Activated T-cell treated with anti-CD3 and anti-CD28 coated beads, Interleukin-2, amount 50 U/mL, for 4 hours (primary cell): ENCODE data around the gene CLDN4. TPM values are rescaled to one million over a fixed set of nuclear protein-coding genes. Genes with fewer than 3 reads are reported as not detected.
A peak's percentile ranks its signal among the peaks of the same experiment; 100 is the strongest.
"Not testable (repeated sequence)": the region's sequence is repeated elsewhere in the genome, so short reads cannot be mapped to it uniquely, and the experiment has no call there.

ENCODE experiments used
- ATAC-seq, 2 donors: fragments of 200-7000 bp; cut with Tn5 transposase; one replicate each; pipeline ENCODE4 v1.10.0; 2021
- DNase-seq: peaks from one replicate; pipeline ENCODE4 v3.0.0-alpha.2; 2020
- H3K27me3 Mint-ChIP-seq: one replicate; pipeline ENCODE4 v1.8.0; 2021; ENCODE audit warnings: low read depth, mixed read lengths
- H3K36me3 Mint-ChIP-seq: one replicate; pipeline ENCODE4 v1.8.0; 2022; ENCODE audit warnings: mixed read lengths; ENCODE audit not compliant: insufficient read depth
- H3K4me1 Mint-ChIP-seq: one replicate; pipeline ENCODE4 v1.8.0; 2021; ENCODE audit warnings: low read depth, mixed read lengths
- H3K4me3 Mint-ChIP-seq: one replicate; pipeline ENCODE4 v1.8.0; 2021; ENCODE audit warnings: mild to moderate bottlenecking, moderate library complexity, mixed read lengths
- H3K9me3 Mint-ChIP-seq: one replicate; pipeline ENCODE4 v1.8.0; 2021; ENCODE audit warnings: mixed read lengths
- total RNA-seq, 3 donors: library from RNA; stranded (reverse); gene quantifications; one replicate each; pipeline ENCODE4 v1.2.1, GENCODE V29; 2021

CLDN4 gene
- total RNA-seq, 3 donors from 2014 or later: 0.24 to 0.56 (median 0.32) TPM

DNA sequence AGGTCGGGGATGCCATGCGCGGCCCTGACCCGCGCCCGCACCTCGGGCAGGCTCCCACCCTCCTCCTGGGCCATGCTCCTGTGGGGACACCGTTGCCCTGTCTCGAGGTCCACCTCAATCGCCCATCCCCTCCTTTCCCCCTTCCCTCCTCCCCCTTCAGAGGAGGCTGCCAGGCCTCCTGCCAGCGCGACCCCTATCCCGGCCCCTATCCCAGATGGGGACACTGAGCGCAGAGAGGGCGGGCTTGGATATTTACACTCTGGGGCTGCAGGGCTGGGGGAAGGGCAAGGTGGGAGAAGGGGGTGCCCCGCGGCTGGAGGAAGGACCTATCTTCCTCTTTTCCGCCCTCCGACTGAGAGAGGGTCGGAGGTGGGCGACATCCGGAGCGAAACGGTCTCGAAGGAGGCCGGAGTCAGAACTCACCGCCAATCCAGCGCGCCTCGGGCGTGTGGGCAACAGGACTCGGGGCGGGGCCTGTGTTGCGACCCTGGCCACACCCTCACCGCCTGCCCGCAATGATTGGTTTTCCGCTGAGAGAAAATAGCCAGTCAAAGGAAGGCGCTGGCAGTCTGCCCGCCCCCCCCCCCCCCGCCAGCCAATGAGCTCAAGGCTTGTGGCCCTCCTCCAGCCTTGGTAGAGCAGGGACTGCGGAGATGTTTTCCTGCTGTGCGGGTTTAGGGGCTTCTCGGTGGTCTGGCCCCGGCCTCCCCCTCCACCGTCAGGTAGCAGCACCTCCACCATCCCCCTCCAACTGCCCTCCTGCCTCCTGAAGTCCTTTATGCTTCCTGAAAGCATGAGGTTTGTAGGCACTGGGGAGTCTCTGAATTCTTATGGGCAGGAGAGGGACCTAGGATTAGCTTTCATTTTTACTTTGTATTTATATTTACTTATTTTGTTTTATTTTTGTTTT lies 11.5 kb downstream of the CLDN4 start, which contains the start of gene METTL27:
Gene METTL27 (minus strand): TSS at position 450 of the 910 bp plus-strand sequence. CDS start 376 bp downstream, at position 74.
- Mint-ChIP-seq H3K9me3 (no peaks in the 10 kb centered on the region), H3K4me3 (peak within 1 kb of the TSS; percentile 80), H3K36me3 (no peaks in the 10 kb centered on the region), H3K4me1 (peaks cover 11% of the 10 kb centered on the region), H3K27me3 (no peaks in the 10 kb centered on the region)
- DNase-seq (peak; percentile 85), ATAC-seq (peak; percentile 100)

DNA sequence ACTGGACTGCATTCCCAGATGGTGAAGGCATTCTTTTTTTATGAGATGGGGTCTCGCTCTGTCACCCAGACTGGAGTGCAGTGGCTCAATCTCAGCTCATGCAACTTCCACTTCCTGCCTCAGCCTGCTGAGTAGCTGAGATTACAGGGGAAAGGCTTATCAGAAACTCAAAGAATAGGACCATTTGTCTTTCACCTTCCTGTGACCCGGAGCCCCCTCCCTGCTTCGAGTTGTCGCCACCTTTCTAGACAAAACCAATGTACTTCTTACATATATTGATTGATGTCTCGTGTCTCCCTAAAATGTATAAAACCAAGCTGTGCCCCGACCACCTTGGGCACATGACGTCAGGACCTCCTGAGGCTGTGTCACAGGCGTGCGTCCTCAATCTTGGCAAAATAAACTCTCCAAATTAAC lies 13.3 kb downstream of the CLDN4 start:
- Mint-ChIP-seq H3K4me1 (peaks cover 11% of the 10 kb centered on the region), H3K36me3 (no peaks in the 10 kb centered on the region), H3K4me3 (no peak overlapping the region), H3K27me3 (no peaks in the 10 kb centered on the region), H3K9me3 (no peaks in the 10 kb centered on the region)
- ATAC-seq: no peak
- no peak for DNase-seq

DNA sequence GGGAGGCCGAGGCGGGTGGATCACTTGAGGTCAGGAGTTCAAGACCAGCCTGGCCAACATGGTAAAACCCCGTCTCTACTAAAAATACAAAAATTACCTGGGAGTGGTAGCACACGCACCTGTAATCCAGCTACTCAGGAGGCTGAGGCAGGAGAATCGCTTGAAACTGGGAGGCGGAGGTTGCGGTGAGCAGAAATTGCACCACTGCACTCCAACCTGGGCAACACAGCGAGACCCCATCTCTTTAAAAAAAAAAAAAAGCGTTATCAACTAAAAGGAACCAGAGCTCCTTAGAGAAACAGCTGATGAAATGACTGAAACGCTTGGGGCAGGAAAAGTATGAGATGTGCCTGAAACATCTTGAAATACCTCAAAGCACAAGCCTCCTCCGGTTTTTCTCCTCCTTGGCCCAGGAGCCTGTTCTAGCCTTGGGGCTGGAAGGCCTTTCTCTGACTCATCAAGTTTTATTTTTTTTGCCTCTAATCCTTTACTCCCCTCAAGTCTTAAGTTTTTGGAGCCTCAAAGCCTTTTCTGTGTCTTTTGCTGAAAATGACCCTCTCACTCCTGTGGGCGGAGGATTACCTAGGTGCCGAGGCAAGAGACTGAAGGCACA lies 14.2 kb downstream of the CLDN4 start:
- H3K4me3 Mint-ChIP-seq: no peak overlapping the region
- H3K9me3 Mint-ChIP-seq: no peaks in the 10 kb centered on the region
- no peak for DNase-seq
- no peaks in the 10 kb centered on the region for H3K36me3 Mint-ChIP-seq
- ATAC-seq: no peak
- H3K4me1 Mint-ChIP-seq: peaks cover 11% of the 10 kb centered on the region
- no peaks in the 10 kb centered on the region for H3K27me3 Mint-ChIP-seq

DNA sequence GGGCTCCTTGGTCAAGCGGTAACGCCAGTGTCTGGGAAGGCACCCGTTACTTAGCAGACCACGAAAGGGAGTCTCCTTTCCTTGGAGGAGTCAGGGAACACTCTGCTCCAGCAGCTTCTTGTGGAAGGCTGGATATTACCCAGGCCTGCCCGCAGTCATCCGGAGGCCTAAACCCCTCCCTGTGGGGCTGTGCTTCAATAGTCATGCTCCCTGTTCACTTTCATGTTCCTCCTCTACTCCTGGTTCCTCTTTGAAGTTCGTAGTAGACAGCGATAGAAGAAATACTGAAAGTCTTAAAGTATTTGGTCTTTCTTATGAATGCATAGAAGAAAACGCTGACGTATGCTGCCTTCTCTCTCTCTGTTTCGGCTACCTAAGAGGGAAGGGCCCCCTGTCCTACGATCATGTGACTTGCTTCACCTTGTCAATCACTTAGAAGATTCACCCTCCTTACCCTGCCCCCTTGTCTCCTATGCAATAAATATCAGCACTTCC lies 15.0 kb downstream of the CLDN4 start:
- ATAC-seq, H3K9me3 Mint-ChIP-seq, DNase-seq, H3K4me3 Mint-ChIP-seq, H3K36me3 Mint-ChIP-seq, H3K27me3 Mint-ChIP-seq: not testable (repeated sequence)
- peaks cover 12% of the 10 kb centered on the region for H3K4me1 Mint-ChIP-seq

DNA sequence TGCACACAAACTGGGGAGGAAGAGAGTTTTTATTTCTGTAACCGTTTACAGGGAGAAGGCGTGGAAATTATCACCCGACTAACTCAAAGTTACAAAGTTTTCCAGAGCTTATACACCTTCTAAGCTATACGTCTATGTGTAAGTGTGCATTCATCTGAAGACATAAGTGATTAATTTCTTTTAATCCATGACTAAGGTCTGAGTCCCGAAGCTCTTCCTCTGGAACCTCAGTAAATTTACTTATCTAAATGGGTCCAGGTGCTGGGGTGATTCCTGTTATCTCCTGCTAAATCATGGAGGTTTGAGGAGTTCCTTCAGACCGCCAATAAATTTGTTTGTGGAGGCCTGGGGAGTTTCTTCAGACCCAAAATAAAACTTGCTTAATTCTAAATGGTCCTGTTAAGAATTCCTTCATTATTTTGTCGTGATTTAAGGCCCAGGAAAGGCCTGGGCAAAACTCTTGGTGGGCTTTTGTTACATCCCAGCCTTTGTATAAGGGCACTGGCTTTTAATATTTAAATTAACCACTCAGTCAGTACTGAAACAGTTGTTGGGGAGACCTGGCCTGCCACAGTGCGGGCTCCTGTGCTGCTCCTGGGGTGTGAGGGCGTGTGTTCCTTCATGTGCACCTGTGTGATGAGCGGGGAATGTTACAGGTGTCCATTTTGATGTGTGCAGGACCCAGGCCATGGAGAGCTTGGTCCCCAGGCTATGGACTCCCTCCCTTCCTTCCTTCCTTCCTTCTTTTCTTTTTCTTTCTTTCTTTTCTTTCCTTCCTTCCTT lies 17.3 kb downstream of the CLDN4 start:
- H3K4me1 Mint-ChIP-seq: peaks cover 19% of the 10 kb centered on the region

DNA sequence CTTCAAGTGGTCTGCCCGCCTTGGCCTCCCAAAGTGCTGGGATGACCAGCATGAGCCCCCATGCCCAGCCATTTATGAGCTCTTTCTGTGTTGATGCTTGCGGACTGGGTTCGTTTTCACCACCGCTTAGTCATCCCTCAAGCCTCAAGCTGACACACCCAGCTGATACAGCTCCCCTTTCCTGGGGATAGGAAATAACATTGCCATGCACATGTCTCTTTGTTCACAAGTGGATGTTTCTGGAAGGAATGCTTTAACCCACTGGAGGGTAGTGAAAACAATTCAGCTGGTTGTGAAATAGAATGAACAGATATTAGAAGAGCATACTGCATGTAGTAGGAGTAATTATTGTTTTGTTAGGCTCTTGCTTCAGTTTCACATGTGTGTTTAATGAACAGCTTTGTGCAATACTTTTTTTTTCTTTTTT lies 20.0 kb downstream of the CLDN4 start:
- H3K27me3 Mint-ChIP-seq: peaks cover 7% of the 10 kb centered on the region
- DNase-seq (no peak), ATAC-seq (no peak)
- H3K9me3 Mint-ChIP-seq: no peaks in the 10 kb centered on the region
- peaks cover 13% of the 10 kb centered on the region for H3K4me1 Mint-ChIP-seq
- no peak overlapping the region for H3K4me3 Mint-ChIP-seq
- H3K36me3 Mint-ChIP-seq: no peaks in the 10 kb centered on the region

More for the DNA sequence above, 17.3 kb downstream of the CLDN4 start:
- H3K36me3 Mint-ChIP-seq: no peaks in the 10 kb centered on the region
- no peak overlapping the region for H3K4me3 Mint-ChIP-seq
- H3K9me3 Mint-ChIP-seq: no peaks in the 10 kb centered on the region
- no peaks in the 10 kb centered on the region for H3K27me3 Mint-ChIP-seq
- DNase-seq: no peak
- no peak for ATAC-seq

DNA sequence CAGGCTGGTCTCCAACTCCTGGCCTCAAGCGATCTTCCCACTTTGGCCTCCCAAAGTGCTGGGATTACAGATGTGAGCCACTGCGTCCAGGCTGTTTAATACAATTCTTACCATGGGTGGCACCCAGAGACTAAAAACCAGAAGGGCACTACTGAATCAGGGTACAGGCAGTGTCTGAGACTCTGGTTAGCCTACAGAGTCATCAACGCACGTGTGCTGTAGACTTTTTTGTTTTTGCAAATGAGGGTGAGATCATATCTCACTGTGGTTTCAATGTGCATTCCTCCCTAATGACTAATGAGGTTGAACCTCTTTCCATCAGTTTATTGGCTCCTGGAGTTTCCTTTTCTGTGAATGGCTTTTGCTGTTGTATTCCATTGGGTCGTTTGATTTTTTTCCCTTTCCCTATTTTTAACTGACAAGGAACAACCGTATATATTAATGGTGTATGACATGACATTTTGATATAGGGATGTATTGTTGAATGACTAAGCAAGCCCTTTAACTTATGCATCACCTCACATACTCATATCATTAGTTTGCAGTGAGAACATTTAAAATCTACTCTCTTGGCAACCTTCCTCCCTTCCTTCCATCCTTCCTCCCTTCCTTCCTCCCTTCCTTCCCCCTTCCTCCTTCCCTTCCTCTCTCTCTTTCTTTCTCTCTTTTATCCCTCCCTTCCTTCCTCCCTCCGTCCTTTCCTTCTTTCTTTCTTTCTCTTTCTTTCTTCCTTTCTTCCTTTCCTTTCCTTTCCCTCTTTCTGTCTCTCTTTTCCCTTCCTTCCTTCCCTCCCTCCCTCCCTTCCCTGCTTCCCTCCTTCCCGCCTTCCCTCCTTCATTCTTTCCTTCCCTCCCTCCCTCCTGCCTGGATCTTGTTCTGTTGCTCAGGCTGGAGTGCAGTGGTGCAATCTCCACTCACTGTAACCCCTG lies 20.9 kb downstream of the CLDN4 start:
- peaks cover 11% of the 10 kb centered on the region for H3K27me3 Mint-ChIP-seq

DNA sequence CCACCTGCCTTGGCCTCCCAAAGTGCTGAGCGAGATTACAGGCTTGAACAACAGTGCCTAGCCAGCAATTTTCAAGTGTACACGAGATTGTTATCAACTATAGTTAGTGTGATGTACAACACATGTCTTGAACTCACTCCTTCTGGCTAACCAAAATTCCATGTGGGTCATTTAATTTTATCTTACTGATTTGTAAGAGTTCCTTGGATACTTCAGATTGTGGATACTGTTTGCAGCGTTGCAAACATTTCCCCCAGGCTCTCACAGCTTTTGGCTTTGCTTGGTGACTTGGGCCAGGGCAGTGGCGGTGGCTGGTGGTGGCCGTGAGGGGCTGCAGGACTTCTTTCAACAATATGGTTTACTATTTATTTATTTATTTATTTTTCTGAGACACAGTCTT lies 21.7 kb downstream of the CLDN4 start:
- ATAC-seq (no peak), DNase-seq (no peak)
- Mint-ChIP-seq H3K4me3 (no peak overlapping the region), H3K27me3 (peaks cover 15% of the 10 kb centered on the region), H3K36me3 (no peaks in the 10 kb centered on the region), H3K4me1 (peaks cover 11% of the 10 kb centered on the region), H3K9me3 (no peaks in the 10 kb centered on the region)

More for the DNA sequence above, 20.9 kb downstream of the CLDN4 start:
- H3K9me3 Mint-ChIP-seq: no peaks in the 10 kb centered on the region
- no peak overlapping the region for H3K4me3 Mint-ChIP-seq
- no peak for DNase-seq
- H3K4me1 Mint-ChIP-seq: peaks cover 11% of the 10 kb centered on the region
- no peaks in the 10 kb centered on the region for H3K36me3 Mint-ChIP-seq
- peak; percentile 95 to 97 for ATAC-seq

DNA sequence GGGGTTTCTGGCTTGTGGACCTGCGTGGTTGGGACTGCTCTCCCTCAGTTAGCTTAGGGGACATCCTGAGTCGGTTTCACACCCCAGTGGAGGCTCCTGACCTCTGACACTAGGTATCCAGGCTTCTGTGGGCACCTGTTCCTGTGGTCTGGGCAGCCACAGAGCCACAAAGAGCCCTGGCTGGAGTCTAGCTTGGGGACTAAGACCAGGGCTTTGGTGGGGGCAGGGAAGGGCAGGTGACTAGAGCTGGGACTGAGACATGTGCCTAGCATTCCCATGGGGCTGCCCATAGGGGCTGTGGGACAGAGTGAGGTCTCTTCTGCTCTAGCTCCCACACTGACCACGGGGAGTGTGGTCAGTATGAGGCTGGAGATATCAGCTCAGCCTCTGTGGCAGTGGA lies 26.1 kb downstream of the CLDN4 start:
- no peaks in the 10 kb centered on the region for H3K36me3 Mint-ChIP-seq
- ATAC-seq (no peak), DNase-seq (no peak)
- H3K4me1 Mint-ChIP-seq: peaks cover 1% of the 10 kb centered on the region
- no peak overlapping the region for H3K4me3 Mint-ChIP-seq
- no peaks in the 10 kb centered on the region for H3K9me3 Mint-ChIP-seq
- H3K27me3 Mint-ChIP-seq: peaks cover 24% of the 10 kb centered on the region

DNA sequence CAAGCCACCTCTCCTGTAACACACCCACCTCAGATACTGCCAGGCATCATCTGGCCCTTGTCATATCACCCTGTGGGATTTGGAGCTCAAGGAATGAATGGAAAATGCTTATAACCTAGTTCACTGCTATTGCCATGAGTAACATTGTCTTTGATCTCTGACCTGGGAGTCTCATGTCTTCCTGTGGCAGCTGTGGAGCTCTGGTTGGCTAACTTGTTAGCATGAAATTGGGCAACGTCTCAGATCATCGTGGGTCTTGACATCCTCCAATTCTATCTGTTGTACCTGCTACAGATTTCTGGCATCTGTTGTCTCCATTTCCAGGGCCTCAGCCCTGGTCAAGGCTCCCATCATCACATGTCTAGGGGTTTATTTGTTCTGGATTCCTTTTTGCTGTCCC lies 28.0 kb downstream of the CLDN4 start:
- Mint-ChIP-seq H3K27me3 (peaks cover 22% of the 10 kb centered on the region), H3K9me3 (no peaks in the 10 kb centered on the region), H3K4me1 (peaks cover 1% of the 10 kb centered on the region), H3K36me3 (no peaks in the 10 kb centered on the region), H3K4me3 (no peak overlapping the region)
- no peak for DNase-seq
- no peak for ATAC-seq

DNA sequence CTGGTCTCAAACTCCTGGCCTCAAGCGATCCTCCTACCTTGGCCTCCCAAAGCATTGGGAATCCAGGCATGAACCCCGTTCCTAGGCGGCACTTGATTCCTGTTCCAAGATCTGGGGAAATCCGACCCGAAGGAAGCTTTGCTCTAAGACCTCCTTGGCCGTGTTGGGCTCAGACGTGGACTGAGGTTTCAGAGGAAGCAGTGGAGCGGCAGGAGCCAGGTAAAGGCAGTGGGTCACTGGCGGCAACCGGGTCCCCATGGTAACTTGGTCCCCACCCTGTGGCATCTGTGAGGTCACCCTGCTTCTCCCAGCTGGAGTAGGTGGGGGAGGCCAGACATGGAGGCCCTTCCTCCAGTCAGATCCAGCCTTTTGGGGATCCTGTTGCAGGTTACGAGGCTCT lies 30.1 kb downstream of the CLDN4 start, which contains the start of gene TMEM270:
Gene TMEM270 (plus strand): TSS at position 301 of the 400 bp plus-strand sequence. CDS start 36 bp downstream, at position 337.
- H3K27me3 Mint-ChIP-seq: peaks cover 17% of the 10 kb centered on the region
- H3K4me3 Mint-ChIP-seq: no peak within 1 kb of the TSS
- H3K36me3 Mint-ChIP-seq: no peaks in the 10 kb centered on the region
- H3K9me3 Mint-ChIP-seq: no peaks in the 10 kb centered on the region
- ATAC-seq: no peak
- DNase-seq: no peak
- H3K4me1 Mint-ChIP-seq: no peaks in the 10 kb centered on the region

DNA sequence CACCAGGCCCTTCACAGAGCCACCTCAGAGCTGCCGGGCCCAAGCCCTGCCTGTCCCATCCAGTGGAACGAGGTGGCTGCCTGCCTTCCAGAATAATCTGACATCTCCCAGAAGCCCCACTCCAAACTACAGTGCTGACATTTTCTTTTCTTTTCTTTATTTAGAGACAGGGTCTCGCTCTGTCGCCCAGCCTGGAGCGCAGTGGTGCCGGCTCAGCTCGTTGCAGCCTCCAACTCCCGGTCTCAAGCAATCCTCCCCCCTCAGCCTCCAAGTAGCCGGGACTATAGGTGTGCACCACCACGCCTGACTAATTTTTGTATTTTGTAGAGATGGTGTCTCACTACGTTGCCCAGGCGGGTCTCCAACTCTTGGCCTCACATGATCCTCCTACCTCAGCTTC lies 30.5 kb downstream of the CLDN4 start:
- Mint-ChIP-seq H3K4me1 (no peaks in the 10 kb centered on the region), H3K36me3 (no peaks in the 10 kb centered on the region), H3K4me3 (no peak overlapping the region), H3K27me3 (peaks cover 17% of the 10 kb centered on the region), H3K9me3 (no peaks in the 10 kb centered on the region)
- no peak for ATAC-seq
- no peak for DNase-seq

DNA sequence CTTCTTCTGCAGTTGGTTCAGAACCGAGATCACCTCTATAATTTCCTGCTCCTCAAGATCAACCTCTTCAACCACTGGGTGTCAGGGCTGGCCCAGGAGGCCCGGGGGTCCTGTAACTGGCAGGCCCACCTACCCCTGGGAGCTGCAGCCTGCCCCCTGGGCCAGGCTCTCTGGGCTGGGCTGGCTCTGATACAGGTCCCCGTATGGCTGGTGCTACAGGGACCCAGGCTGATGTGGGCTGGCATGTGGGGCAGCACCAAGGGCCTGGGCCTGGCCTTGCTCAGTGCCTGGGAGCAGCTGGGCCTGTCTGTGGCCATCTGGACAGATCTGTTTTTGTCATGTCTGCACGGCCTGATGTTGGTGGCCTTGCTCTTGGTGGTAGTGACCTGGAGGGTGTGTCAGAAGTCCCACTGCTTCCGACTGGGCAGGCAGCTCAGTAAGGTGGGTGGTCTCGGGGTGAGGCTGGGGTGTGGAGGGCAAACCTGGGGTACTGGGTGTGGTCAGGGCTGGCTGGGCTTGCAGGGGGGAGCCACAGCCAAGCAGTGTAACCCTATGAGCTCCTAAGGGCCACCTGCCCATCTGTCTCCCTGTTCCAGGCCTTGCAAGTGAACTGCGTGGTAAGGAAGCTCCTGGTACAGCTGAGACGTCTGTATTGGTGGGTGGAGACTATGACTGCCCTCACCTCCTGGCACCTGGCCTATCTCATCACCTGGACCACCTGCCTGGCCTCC lies 34.4 kb downstream of the CLDN4 start:
- no peak for DNase-seq
- Mint-ChIP-seq H3K36me3 (no peaks in the 10 kb centered on the region), H3K27me3 (peaks cover 4% of the 10 kb centered on the region), H3K4me3 (no peak overlapping the region), H3K9me3 (no peaks in the 10 kb centered on the region), H3K4me1 (no peaks in the 10 kb centered on the region)
- no peak for ATAC-seq
